Stimulated activated CD4-positive, alpha-beta T cell treated with anti-CD3 and anti-CD28 coated beads, Interleukin-1b, Interleukin-23, amount 100 ng/mL, for 4 hours (primary cell): ENCODE measurements around the gene KATNBL1.

Experiments used
- DNase-seq, 2 donors: peaks; one replicate each; pipeline ENCODE4 v3.0.0-alpha.2; 2020; ENCODE audit warnings: low read depth in 2 of 2

Gene KATNBL1, protein sequence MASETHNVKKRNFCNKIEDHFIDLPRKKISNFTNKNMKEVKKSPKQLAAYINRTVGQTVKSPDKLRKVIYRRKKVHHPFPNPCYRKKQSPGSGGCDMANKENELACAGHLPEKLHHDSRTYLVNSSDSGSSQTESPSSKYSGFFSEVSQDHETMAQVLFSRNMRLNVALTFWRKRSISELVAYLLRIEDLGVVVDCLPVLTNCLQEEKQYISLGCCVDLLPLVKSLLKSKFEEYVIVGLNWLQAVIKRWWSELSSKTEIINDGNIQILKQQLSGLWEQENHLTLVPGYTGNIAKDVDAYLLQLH

DNA sequence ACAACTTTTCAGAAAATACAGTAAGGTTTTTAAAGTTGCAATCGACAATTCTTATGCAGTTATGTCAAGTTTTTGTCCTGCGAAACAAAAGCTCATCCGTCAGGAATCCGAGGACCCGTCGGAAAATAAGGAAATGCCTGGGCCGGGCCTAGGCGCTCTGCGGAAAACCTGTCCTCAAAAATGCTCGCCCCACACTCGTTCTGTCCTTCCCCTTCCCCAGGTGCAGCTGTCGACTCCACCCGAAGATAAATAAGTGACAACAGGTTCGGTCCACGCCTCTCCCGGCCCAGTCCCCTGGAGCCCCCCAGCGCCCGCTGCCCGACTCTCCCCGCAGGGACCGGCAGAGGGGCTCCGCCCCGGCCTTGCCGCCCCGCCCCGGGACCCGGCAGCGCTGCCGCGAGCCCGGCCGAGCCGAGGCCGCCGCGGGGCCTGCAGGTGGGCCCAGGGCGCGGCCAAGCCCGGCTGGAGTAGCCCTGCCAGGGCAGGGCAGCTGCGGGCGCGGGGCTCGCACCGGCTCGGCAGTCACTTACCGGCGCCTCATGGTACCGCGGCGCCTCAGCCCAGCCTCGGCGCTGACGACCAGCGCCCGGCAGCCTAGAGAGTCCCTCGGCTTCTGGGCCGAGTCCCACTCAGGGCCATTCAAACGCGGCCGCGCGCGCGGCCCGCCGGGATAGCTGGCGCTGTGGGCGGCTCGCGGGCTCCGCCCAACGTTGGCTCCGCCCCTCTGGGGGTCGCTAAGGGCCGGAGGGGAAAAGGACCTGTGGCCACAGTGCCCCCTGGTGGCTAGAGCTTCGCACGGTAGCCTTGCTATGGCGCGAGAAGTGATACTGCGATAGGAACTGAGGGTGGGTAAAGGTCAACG is at the start of gene KATNBL1:
TSS of gene KATNBL1 (minus strand) at position 676 of the 862 bp plus-strand sequence. CDS start 46,420 bp downstream, outside the sequence.
- DNase-seq: peak; percentile 97 to 99

DNA sequence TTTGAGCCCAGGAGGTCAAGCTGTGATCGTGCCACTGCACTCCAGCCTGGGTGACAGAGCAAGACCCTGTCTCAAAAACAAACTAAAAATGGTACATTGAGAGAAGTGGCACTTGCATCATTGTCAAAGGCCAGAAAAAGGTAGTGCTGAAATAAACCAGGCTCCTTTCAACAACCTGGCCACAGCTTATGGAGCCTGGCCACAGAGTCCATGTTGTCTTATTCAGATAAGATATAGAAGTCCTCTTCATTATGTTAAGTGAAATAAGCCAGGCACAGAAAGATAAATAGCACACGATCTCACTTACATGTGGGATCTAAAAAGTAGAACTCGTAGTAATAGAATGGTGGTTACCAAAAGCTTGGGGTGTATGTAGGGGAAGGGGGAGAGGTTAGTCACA is 49.7 kb upstream of the KATNBL1 start:
- no peak for DNase-seq

DNA sequence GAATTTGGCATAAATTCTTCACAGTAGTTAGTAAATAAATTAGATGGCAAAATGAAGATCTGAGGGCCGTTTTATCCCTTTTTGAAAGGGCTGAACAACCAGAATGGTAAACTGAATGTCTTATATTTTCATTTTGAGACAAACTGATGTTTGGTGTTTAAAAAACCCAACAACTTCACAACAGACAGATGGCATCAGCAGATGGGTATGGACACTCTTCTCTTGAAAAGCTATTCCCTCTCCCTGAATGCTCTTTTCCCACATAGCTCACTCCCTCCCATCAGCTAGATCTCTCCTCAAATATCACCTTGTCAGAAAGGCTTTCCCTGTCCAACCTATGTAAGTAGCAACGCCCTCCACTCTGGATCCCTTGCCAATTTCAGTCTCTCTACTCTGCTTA is 48.3 kb upstream of the KATNBL1 start:
- DNase-seq: no peak

DNA sequence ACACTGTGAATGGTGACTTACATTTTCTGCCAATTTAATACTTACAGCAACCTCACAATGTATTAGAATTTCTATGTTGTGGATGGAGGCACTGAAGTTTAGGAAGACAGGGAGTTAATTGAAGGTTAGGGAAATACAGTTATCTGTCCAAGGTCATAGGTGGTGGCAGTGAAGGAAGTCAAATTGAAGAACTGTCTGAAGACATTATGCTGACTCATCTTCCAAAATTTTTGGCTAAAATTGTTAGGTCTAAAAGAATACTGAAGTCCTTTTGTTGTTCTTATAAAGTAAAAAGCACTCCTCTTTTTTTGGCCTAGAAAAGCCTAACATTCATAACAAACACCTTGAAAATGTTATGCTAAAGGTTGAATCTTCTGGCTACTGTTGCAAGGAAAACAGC is 42.6 kb upstream of the KATNBL1 start:
- no peak for DNase-seq

DNA sequence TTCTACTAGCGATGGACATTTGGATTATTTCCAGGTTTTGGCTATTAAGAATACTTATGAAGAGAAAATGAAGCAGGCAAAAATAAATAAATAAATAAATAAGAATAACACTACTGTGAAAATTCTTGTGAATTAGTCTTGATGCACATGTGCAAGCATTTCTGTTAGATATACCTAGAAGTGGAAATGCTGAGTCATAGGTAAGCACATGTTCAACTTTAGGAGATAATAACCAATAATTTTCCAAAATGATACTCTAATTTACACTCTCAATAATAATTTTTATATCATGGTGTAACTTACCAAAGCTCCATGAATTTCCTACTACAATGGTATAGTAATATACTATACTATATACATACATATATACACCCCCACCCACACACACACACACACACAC is 38.3 kb upstream of the KATNBL1 start:
- no peak for DNase-seq

DNA sequence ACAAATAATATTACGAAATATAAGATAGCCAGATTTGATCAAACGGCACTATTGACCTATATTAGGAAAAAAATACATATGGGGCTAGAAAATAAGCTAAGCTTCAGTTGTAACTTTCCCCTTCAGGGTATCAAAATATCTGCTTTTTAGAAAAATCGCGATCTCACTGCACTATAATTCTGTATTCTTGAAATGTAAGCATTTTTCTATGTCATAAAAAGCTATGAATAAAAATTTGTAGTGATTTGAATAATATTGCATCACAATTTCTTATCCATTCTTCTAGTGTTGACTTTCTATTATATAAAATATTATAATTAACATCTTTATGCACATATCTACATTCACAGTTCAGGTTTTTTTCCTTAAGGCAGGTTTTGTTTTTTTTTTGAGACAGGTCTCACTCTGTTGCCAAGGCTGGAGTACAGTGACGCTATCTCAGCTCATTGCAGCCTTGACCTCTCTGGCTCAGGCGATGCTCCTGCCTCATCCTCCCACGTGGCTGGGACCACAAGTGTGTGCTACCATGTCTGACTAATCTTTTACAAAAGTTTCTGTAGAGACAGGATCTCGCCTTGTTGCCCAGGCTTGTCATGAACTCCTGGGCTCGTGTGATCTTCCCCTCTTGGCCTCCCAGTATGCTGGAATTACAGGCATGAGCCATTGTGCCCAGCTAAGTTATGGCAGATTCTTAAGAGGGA is 36.5 kb upstream of the KATNBL1 start:
- no peak for DNase-seq

DNA sequence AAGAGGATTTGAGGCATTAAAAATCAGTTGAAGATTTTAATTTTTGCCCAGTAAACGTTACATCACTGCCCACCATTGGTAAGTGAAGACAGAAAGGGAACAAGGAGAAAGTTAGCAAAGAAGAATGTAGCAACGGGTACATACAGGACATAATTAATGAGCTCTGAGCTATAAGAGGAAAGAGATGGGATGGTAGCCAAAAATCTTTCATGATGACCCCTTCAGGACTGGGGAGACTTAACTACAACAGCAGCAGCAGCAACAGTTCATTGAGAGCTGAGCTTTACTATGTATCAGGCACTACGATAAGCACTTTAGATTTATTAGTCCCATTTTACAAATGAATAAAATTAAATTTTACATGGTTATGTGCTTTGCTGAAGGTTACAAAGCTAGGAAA is 33.3 kb upstream of the KATNBL1 start:
- no peak for DNase-seq

DNA sequence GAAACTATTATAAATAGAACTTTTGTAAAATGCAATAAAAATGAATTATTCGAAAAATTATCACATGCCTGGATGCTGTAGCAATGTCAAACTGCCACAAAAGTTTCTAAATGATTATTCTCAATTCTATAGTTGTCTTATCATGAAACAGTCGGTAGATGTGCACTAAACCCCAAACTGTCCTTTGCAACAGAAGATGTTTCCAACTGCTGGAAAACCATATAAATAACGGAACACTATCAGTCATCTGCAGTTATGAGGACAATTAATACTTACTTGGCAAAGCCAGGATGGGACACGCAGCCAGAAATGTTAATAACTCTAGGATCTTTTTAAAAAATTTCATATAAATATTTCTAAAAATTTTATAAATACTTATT is 32.4 kb upstream of the KATNBL1 start:
- DNase-seq: no peak

DNA sequence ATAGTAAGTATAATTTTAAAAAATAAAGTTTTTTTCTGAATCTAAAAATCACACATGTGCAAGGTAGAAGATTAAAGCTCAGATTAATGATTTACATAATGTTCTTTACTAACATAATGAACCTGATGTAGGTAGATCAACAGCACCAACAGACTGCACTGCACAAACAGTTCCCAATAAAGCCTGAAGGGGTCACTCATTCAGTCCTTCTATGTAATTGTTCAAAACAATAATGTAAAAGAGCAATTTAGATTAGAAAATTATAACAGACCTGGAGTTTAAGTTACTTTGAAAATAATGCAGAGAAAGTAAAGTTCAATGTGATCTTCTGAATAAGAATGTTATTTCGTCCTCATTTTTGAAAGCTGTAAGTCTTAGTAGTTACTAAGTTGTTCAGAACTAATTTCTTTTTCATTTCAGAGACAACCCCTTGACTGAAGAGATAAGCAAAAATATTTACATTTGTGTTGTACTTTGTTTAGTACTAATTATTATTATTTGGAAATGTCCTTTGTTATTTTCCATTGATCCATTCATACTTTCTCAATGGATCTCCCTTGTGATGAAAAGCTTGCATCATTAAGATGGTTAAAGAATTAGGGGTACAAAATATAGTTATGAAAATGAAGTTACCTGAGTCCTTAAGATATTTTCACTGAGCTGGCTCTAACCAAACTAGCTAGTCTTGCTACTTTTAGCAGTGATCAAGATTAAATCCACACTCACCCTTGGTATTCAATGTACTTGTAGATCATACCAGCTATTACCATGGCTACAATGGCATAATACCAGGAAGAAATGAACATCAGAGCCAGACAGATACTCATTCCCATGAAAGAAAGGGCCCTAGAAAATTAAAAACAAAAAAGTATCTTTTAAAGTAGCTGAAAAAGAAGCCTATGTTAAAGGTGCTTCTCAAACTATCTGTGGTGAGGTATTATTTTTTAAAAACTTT is 31.8 kb upstream of the KATNBL1 start:
- DNase-seq: peak in 1 of 2 donors; percentile 30

DNA sequence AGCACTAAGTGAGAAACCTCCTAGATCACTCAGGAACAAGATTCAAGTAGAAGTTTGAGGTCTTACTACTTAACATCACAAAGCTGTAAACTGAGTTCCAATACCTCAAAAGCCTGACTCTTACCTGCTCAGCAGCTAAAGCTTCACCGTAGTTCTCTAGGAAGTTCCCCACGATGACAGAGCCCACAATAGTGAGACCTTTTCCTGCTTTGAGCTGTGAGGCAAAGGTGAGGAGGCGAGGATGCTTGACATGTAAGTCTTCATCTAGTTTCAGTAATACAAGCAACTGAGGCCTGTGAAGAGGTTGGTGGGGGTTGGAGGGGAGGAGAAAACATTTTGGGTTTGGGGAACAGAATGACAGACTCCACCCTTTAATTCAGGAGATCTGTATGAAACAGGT is 30.6 kb upstream of the KATNBL1 start:
- DNase-seq: no peak

DNA sequence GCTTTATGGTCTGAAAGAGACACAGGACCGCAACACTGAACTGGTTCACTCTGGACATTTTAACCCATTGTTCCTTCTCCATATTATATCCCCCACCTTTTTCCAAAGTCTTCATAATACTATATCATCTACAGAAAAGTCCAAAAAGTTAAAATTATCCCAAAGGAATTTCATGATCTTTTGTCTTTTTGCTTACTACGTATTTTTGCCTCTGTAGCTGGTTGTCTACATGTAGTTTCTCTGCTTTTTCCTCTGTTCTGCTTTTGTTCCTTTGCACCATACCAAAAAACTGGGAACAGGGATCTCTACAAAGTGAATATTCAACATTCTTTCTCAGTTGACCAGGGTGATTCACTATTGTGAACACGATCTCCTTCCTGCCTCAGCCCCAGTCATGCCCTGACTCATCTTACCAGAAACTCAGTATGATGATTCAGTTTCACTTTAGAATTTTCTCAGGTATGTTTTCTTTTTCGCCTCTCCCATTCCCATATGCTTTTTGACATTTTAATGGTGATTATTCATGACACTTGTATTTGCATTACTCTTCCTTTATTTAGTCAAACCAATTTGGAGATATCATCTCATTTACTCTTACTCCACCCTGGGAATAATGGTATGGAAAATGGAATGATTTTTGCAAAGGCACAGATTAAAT is 29.4 kb upstream of the KATNBL1 start:
- DNase-seq: no peak

DNA sequence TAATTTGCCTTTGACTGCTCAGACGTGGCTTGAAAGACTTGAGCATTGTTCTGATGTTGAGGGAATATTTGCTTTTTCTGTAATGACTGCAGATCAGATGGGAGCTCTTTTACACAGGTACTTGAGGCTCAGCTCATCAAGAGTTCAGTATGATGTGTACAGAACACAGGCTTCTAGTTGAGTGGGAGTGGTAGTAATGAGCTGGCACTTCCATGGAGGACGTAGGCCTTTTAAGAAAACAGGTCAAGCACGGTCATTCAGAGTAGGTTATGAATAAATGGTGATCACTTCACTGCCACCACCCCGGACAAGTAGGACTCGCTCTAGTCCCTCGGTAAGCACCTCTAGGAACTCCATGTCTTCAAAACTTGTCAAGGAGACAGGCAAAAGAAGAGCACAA is 23.7 kb upstream of the KATNBL1 start:
- DNase-seq: no peak

DNA sequence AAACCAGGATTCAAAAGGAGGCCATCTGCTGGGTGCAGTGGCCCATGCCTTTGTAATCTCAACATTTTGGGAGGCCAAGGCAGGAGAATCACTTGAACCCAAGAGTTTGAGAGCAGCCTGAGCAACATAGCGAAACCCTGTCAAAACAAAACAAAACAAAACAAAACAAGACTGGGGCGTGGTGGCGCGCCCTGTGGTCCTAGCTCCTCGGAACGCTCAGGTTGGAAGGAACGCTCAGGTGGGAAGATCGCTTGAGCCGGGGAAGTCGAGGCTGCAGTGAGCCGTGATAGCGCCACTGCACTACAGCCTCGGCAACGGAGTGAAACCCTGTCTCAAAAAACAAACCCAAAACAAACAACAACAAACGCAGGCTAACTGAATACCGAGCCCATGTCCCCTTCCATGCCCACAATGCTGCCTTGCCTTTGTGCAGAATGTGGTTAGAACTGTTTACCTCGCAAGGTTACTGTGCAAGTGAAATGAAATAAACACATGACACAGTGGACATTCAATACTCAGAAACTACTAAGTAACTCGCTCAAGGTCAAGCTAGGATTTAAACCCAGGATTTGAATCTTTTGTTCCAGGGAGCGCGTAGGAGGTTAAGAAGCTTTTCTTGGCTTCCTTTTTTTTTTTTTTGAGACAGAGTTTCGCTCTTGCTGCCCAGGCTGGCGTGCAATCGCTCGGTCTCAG is 14.2 kb upstream of the KATNBL1 start:
- no peak for DNase-seq

DNA sequence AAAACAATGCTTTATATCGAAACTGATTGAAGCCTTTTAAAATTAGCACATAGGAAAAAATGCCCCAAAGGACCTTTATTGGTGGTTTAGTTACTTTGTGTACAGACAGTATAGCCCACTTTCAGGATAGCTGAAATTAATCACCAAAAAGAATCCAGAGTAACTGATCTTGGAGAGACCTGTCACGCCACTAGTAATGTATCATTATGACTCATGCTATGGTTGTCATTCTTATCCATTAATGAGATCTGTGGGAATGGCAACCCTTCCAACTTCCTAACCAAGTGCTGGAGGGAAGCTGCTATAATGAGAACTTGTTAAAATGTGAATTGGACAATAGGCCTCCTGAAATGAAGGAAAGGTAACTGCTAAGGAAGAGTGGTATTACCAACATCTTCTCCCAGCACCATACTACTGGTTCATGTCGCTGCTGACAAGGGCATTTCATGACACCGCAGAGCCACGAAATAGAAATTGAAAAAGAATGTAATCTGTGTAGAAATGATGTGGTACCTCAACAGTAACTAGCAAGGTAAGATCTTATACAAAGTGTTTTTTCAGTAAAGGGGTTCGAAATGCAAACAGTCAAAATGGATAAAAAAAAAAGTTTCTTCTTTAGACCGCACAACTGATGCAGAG is 7.8 kb upstream of the KATNBL1 start:
- no peak for DNase-seq

DNA sequence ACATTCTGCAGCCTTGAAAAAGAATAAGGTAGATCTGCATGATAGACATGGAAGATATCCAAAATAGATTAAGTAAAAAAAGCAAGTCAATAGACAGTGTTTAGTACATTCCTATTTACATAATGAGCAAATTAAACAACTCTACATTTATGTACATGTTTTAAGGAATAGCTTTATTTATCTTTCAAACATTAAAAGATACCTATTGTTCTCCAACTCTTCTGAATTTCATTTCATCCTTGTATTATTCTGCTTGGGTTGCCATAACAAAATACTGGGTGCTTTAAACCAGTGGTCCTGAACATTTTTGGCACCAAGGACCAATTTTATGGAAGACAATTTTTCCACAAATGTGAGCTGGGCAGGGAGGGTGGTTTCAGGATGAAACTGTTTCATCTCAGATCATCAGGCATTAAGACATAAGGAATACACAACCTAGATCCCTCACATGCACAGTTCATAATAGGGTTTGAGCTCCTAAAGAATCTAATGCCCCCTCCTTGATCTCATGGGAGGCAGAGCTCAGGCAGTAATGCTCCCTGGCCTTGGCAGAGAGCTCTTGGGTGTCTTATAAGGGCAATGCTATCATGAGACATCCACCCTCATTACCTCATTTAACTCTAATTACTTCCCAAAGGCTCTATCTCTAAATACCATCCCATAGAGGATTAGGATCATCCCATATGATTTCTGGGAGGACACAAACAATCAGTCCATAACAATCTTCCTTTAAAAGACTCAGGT is 6.8 kb upstream of the KATNBL1 start:
- DNase-seq: no peak

DNA sequence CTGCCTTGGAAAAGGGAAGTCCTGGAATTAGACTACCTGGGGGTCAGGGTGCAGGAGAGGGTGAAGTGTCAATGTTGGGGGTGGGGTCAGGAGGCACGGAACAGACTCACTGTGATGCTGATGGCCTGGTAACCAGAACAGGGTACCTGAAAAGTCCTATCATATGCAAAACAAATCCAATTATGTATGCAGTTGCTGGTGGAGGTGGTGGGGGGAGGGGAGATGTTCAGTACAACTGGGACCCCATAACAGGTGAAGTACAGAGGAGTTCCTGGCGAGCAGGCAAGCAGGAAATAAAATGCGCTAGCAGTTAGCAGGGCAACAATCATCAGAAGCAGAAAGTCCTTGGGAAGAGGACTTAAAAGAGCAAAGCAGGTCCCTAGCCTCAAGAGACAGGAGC is 4.2 kb upstream of the KATNBL1 start:
- DNase-seq: no peak

DNA sequence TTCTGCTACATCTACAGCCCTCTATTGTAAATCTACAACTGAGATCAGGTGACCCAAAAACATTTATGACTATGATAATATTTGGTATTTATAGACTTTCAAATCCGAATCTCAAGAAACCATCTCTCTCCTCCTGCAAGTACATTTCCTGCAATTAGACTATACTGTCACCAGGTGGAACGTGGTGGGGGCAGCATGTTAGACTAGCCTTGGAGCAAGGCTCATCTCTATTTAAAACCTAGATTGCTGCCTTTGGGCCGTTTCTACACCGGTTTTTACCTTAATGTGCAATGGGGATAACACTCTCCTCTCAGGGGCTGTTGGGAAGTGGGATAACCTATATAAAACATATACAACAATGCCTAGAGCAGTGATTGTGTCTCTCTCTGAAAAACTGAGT is 3.8 kb upstream of the KATNBL1 start:
- DNase-seq: no peak

DNA sequence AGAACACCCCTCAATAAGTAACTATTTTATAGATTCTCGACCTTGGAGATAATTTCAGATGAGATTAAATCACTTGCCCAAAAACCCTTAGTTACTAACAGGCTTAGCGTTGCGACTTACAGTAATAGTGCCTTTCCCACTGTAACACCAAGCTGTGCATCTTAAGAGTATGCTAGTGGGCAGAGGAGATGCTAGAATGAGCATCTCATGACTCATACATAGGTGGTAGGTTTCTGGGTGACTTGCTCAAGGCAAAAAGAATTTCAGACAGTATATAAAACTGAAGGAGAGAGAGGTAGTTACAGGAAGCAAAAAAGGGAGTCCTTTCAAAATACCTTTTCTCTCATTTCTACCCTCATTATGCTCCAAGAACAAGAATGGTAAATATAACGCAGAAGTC is 3.9 kb downstream of the KATNBL1 start:
- DNase-seq: no peak

DNA sequence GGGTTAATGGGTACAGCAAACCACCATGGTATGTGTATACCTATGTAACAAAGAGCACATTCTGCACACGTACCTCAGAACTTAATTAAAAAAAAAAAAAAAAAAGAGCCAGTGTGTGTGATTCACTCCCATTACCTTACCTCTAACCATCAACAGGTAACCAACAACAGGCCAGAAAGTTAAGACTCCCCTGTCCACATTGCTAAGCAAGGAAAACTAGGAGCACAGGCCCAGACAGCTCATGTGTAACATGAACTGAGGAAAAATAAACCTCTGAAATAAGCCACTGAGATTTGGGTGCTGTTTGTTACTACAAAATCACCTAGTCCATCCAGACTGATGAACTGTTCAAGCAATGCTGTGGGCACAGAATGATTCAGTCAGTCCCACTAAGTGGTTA is 6.0 kb downstream of the KATNBL1 start:
- DNase-seq: no peak
